Raji (cell line): ENCODE results near the gene STX1A.

Experiments used
- POLR2A ChIP-seq: IDR thresholded peaks from 2 replicates; pipeline ENCODE4 v1.6.1; 2011; ENCODE audit warnings: low read depth, low read length, control low read depth; ENCODE audit not compliant: insufficient read depth

Gene STX1A

GRCh38 chr7:73739387-73739767 lies 19.9 kb upstream of the STX1A start:
- no peak for TF ChIP-seq POLR2A

GRCh38 chr7:73738612-73739386 lies 19.3 kb upstream of the STX1A start, which contains the start of gene ABHD11:
Gene ABHD11, minus strand, starts transcription at chr7:73738802. Its CDS starts 32 bp downstream, at chr7:73738770.
- peak; percentile 79 for TF ChIP-seq POLR2A

GRCh38 chr7:73738220-73738611 lies 18.7 kb upstream of the STX1A start:
- TF ChIP-seq POLR2A: no peak

- no peak for TF ChIP-seq POLR2A
Measured at GRCh38 chr7:73737491-73738219, 18.2 kb upstream of the STX1A start.

- no peak for TF ChIP-seq POLR2A
Measured at GRCh38 chr7:73736885-73737284, 17.4 kb upstream of the STX1A start.

- TF ChIP-seq POLR2A: no peak
Measured at GRCh38 chr7:73735528-73735905, 16.0 kb upstream of the STX1A start.

GRCh38 chr7:73734619-73735527 lies 15.4 kb upstream of the STX1A start:
- TF ChIP-seq POLR2A: peak; percentile 50

GRCh38 chr7:73732397-73732796 lies 12.9 kb upstream of the STX1A start:
- TF ChIP-seq POLR2A: no peak

GRCh38 chr7:73730485-73730884 lies 11.0 kb upstream of the STX1A start:
- TF ChIP-seq POLR2A: no peak

- no peak for TF ChIP-seq POLR2A
Measured at GRCh38 chr7:73728551-73728950, 9.1 kb upstream of the STX1A start.

- no peak for TF ChIP-seq POLR2A
Measured at GRCh38 chr7:73727952-73728351, 8.5 kb upstream of the STX1A start.

GRCh38 chr7:73726083-73726466 lies 6.6 kb upstream of the STX1A start:
- no peak for TF ChIP-seq POLR2A

- TF ChIP-seq POLR2A: no peak
Measured at GRCh38 chr7:73723813-73724212, 4.3 kb upstream of the STX1A start.

GRCh38 chr7:73722785-73723184 lies 3.3 kb upstream of the STX1A start:
- TF ChIP-seq POLR2A: no peak

- TF ChIP-seq POLR2A: no peak
Measured at GRCh38 chr7:73721377-73721817, 1.9 kb upstream of the STX1A start.
